ENCODE measurements around the gene LRRC75A. TPM values are rescaled to one million over a fixed set of nuclear protein-coding genes. Genes with fewer than 3 reads are reported as not detected.

The LRRC75A gene
- total and polyA plus RNA-seq, 2 of the 8 experiments (the other 6 are each of a cell fraction or from before 2014, with no cell fraction given), result 9.7 to 9.9 TPM

- H3K27ac ChIP-seq (ENCODE audit: low read depth, low read length), result no peak overlapping the region
- peak overlapping the region; percentile 44; the same call in 1 of the 2 replicates for H2BK20ac ChIP-seq (ENCODE audit: low read length)
- H4K8ac ChIP-seq (ENCODE audit: extremely low read depth, insufficient read depth, low read length), result no peak overlapping the region
- H3K14ac ChIP-seq (ENCODE audit: insufficient read length), result no peak overlapping the region
- H3K36me3 ChIP-seq (ENCODE audit: control insufficient read depth in 2 of 4, insufficient read depth in 4 of 4, low read length in 3 of 4), result no peaks in the 10 kb centered on the region
- 81% methylated on average over 8 of the region's 8 CpGs; no CpG with 5 or more reads in 1 of the 2 experiments for WGBS, 2 experiments (ENCODE audit: extremely low coverage in 1 of 2, insufficient coverage in 1 of 2, insufficient read length in 1 of 2, insufficient replicate concordance in 2 of 2, low coverage in 1 of 2, low lambda C conversion rate in 2 of 2, missing lambda C conversion rate in 1 of 2)
- H4K5ac ChIP-seq (ENCODE audit: insufficient read length, low read depth, low read length), result no peak overlapping the region
- no peak overlapping the region for H2AFZ ChIP-seq (ENCODE audit: low read length)
- ChIA-PET POLR2A (ENCODE audit: partially characterized antibody) (interaction anchor here (1.3 to 1.8 kb wide), 3 partner anchors 14 to 69 kb away, joined by 3 to 5 read pairs (median 4); no protein-coding TSS in a partner anchor), CTCF (ENCODE audit: partially characterized antibody) (interaction anchor here (0.6 to 34.1 kb wide), 5 partner anchors 12 to 119 kb away, joined by 3 to 941 read pairs (median 6); no protein-coding TSS in a partner anchor)
- no peaks in the 10 kb centered on the region for H3K79me1 ChIP-seq (ENCODE audit: low read depth, low read length)
- H2BK15ac ChIP-seq (ENCODE audit: low read length), result peak overlapping the region; percentile 8; the same call in 1 of the 2 replicates
- no peak overlapping the region for H3K4me2 ChIP-seq (ENCODE audit: insufficient read depth in 1 of 2, low read depth in 2 of 2, low read length in 2 of 2)
- no peak overlapping the region for H3K4me3 ChIP-seq (ENCODE audit: extremely low read depth in 1 of 4, insufficient read depth in 2 of 4, low read depth in 3 of 4, low read length in 4 of 4)
- H2BK120ac ChIP-seq (replicated peaks; ENCODE audit: low read depth, low read length), result no peak overlapping the region
- H3K9me3 ChIP-seq (ENCODE audit: insufficient read depth in 2 of 2, low read depth in 1 of 2, low read length in 1 of 2), result no peaks in the 10 kb centered on the region
- TF ChIP-seq BCL11A (IDR thresholded peaks at IDR 0.05; ENCODE audit: low read depth in 2 of 2, low read length in 2 of 2) (no peak), NANOG (IDR thresholded peaks at IDR 0.05; ENCODE audit: insufficient read depth, low read depth, low read length, poor library complexity, severe bottlenecking) (no peak), RNF2 (IDR thresholded peaks at IDR 0.05; ENCODE audit: borderline replicate concordance, low read depth, low read length, missing control alignments, poor library complexity, severe bottlenecking) (no peak), POLR2A (IDR thresholded peaks at IDR 0.05; ENCODE audit: control extremely low read depth in 1 of 2, low read depth in 2 of 2, low read length in 2 of 2) (no peak), BACH1 (IDR thresholded peaks at IDR 0.05; ENCODE audit: low read length) (no peak)
- H4K91ac ChIP-seq (replicated peaks; ENCODE audit: insufficient read length, low read length), result no peak overlapping the region
- peaks cover 4 to 12% (median 9%) of the 10 kb centered on the region in 4 experiments for H3K4me1 ChIP-seq (replicated peaks in 1 of 4; ENCODE audit: control insufficient read depth in 3 of 4, insufficient read depth in 4 of 4, low read length in 3 of 4)
- no peak overlapping the region for H3K18ac ChIP-seq (ENCODE audit: extremely low read depth, low read length)
- H3K4ac ChIP-seq (replicated peaks; ENCODE audit: insufficient read length, low read depth, low read length), result no peak overlapping the region
- no peaks in the 10 kb centered on the region for H3K79me2 ChIP-seq (ENCODE audit: control insufficient read depth in 1 of 2, insufficient read depth in 2 of 2, low read length in 2 of 2)
- H3K23ac ChIP-seq (ENCODE audit: insufficient read length), result no peak overlapping the region
- no peaks in the 10 kb centered on the region for H4K20me1 ChIP-seq (replicated peaks in 1 of 2; ENCODE audit: control insufficient read depth in 1 of 2, insufficient read depth in 2 of 2, low read length in 2 of 2)
- H2BK5ac ChIP-seq (ENCODE audit: low read depth, low read length), result no peak overlapping the region
- FAIRE-seq (no peak), DNase-seq (ENCODE audit: low read depth in 1 of 2, low spot score in 2 of 2) (no peak)
- H2BK12ac ChIP-seq (ENCODE audit: low read depth, low read length), result no peak overlapping the region
- no peak overlapping the region for H2AK5ac ChIP-seq (ENCODE audit: low read depth, low read length)
- H3K9ac ChIP-seq (replicated peaks in 1 of 4; ENCODE audit: extremely low read depth in 1 of 4, low read depth in 3 of 4, low read length in 3 of 4), result no peak overlapping the region
- no peaks in the 10 kb centered on the region; a peak in 2 of 7 replicates for H3K27me3 ChIP-seq (replicated peaks in 1 of 4; ENCODE audit: control insufficient read depth in 3 of 4, extremely low read depth in 1 of 4, insufficient read depth in 3 of 4, low read length in 3 of 4)
- no peak overlapping the region for H3K56ac ChIP-seq (replicated peaks; ENCODE audit: insufficient read length, low read depth, low read length)
- no peaks in the 10 kb centered on the region; the same call in 1 of the 2 replicates for H3K23me2 ChIP-seq (ENCODE audit: low read depth, low read length)
Observed at GRCh38 chr17:16507918-16508533, 16.0 kb upstream of the LRRC75A start.

Measured in H1 (cell line).